Embryonic facial prominence (tissue), 1 donor: ENCODE measurements around the gene SMIM10L2A.
A peak's percentile ranks its signal among the peaks of the same experiment; 100 is the strongest.
"Not testable (repeated sequence)": the region's sequence is repeated elsewhere in the genome, so short reads cannot be mapped to it uniquely, and the experiment has no call there.

ENCODE experiments used
- DNase-seq: peaks from one replicate; pipeline ENCODE4 v3.0.0-alpha.2; 2016; ENCODE audit errors: extremely low spot score

The SMIM10L2A gene

GRCh38 chrX:135421932-135422809 lies at the start of gene SMIM10L2A:
SMIM10L2A (plus strand) TSS chrX:135421944; CDS start chrX:135422132, 188 bp downstream.
- DNase-seq, result no peak

DNA sequence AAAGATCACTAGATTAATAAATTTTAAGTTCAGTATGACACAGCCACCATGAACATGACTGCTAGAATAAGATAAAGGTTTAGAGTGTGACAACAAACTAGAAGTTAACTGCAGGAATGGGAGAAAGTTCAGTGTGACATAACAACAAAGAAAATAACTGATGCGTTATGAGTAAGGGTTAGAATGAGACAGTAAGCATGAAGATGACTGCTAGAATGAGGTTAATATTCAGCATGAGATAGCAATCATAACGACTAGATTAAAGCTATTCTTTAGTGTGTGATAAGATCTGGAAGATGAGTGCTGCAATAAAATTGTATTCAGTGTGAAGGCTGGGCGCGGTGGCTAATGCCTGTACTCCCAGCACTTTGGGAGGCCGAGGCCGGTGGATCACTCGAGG lies 48.4 kb upstream of the SMIM10L2A start:
- no peak for DNase-seq

- no peak for DNase-seq
Observed at GRCh38 chrX:135382260-135382659, 39.5 kb upstream of the SMIM10L2A start.

GRCh38 chrX:135383249-135383648 lies 38.5 kb upstream of the SMIM10L2A start:
- no peak for DNase-seq

GRCh38 chrX:135384161-135384836 lies 37.4 kb upstream of the SMIM10L2A start:
- no peak for DNase-seq

GRCh38 chrX:135388841-135389240 lies 32.9 kb upstream of the SMIM10L2A start:
- DNase-seq, result no peak

DNA sequence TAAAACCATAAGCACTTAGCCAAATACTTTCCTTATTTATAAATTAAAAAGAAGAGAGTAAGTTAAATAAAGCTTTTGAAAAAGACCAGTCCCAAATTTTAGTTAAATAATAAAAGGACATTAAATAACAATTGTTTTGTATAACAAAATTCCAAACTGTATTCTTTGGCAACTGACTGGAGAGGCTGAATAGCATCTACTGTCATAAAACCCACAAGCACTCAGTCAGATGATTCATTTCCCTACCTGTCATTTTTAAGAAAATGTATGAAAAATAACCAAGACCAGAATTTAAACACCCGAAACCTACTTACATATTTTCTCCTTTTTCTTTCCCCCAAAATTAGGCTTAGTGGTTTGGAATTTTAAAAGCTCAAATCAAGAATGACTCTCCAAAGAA lies 32.5 kb upstream of the SMIM10L2A start:
- no peak for DNase-seq

GRCh38 chrX:135389717-135390116 lies 32.0 kb upstream of the SMIM10L2A start:
- no peak for DNase-seq

DNA sequence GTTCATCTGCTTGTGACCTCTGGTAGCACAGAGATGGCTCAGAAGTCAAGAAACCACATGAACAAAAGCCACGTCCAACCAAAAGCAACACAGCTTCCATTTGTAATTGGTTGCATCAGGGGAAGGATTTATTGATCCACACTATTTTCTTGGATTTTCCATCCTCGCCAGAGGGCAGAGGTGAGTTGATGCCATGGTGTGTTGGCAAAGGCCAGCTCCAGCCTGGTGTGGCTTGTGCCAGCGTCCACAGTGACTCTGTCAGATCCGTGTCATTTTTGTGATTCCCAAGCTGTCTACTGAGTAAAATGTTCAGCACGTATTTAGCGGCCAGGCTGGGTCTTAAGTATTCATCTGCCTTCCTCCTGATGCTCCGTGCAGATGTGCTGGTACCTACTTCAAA lies 30.0 kb upstream of the SMIM10L2A start:
- no peak for DNase-seq

- no peak for DNase-seq
Observed at GRCh38 chrX:135393051-135393450, 28.7 kb upstream of the SMIM10L2A start.

DNA sequence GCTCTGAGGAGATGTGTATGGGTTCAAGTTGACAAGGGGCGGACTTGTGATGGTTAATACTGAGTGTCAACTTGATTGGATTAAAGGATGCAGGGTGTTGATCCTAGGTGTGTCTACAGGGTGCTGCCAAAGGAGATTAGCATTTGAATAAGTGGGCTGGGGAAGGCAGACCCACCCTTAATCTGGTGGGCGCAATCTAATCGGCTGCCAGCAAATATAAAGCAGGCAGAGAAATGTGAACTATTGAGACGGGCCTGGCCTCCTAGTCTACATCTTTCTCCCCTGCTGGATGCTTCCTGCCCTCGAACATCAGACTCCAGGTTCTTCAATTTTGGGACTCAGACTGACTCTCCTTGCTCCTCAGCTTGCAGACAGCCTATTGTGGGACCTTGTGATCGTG lies 26.7 kb upstream of the SMIM10L2A start:
- DNase-seq, result no peak

- no peak for DNase-seq
Observed at GRCh38 chrX:135396109-135396508, 25.6 kb upstream of the SMIM10L2A start.

DNA sequence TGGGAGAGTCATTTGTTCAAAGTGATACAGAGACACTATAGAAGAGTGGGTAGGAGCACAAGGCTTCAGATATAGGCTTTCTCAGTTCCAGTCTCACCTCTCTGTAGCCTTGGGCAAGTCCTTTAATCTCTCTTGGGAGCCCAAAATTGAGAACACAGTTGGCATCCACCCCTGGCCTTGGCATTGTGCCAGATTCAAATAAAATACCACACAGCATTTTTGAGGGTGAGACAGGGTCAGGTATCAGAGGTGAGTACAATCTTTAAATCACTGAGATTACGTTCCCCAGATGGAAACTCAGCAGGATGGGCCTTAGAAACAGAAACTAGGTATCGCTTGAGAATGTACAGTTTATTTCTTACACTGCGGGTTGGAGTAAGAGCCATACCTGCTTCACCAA lies 25.2 kb upstream of the SMIM10L2A start:
- DNase-seq, result no peak

DNA sequence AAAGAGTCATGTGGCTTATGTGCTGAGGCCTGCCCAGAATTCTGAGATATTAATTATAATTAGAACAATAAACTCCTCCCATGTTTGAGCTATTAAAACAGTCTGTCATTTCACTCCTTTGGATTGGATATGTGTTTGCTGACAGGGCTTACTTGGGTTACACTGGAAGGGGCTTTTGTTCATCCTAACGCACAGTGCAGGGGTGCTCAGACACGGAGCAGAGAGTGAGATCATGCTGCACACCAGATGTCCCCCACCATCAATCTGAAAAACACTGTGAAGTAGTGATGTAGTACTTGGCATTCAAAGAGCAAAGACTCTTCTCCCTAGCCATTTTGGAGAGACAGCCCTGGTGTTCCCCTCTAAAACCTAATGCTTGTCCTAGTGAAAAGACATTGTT lies 24.1 kb upstream of the SMIM10L2A start:
- DNase-seq, result no peak

- no peak for DNase-seq
Observed at GRCh38 chrX:135403374-135403773, 18.4 kb upstream of the SMIM10L2A start.

GRCh38 chrX:135406428-135406827 lies 15.3 kb upstream of the SMIM10L2A start:
- DNase-seq, result not testable (repeated sequence)

GRCh38 chrX:135408794-135409193 lies 12.9 kb upstream of the SMIM10L2A start:
- DNase-seq, result no peak

DNA sequence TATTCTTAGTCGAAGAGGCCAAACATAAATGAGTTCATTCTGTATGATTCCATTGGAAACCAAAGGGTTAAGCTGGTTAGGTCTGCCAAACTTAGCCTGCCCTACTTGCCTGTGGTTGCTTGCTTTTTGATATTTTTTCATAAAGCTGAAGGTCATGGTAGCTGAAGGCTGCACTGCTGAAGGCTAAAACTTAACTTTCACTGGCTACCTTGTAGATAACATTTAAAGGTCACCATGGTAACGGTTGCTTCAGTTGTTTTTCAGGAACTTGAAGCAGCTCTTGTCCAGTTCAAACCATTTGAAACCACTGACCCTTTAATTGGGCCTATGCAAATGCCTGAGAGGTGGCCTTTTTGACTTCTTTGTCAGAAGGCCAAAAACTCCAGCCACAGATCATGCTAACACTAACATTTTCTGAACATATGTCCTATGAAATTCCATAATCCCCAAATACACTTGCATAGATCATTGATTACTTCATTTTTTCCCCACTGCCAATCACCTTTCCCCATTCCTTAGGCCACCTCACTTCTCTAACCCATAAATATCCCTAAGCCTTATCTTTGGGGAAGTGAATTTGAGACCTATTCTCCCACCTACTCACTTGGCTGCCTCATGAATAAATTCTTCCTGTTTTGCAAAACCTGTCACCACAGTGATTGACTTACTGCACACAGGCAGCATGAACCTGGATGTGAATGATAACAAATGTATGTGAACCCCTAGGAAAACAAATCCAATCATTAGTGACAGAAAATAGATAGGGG lies 10.7 kb upstream of the SMIM10L2A start:
- no peak for DNase-seq

DNA sequence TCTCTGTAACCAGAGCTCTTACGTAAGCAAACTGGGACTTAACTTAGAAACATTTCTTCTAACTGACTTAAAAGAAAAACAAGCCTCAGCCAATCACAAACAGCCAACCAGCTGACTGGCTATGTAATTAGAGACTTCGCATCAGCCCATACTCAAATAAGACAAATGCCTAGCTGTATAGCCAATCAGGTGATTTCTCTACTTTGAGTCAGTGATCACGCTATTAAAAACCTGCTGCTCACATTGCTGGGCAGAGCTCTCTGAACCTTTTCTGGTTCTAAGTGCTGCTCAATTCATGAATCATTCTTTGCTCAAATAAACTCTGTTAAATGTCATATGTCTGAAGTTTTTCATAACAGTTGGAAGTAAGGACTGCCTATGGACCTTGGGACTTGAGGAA lies 9.9 kb upstream of the SMIM10L2A start:
- no peak for DNase-seq

DNA sequence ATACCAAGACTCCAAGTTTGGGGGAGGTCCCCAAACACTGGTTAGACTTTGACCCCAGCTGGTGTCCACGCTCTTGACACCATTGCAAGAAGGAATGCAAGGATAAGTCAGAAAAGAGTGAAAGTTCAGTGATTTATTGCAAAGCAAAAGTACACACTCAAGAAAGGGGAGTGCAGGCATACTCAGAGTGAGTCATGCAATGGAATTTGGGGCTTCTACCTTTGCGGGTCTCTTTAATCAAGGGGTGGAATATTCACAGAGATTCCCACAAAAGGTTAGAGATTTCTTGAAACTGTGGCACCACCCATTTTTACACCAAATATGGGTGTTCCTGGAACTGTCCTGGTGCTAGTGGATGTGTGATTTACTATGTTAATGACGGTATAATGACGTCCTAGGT lies 5.2 kb upstream of the SMIM10L2A start:
- no peak for DNase-seq

GRCh38 chrX:135420831-135421230 lies 913 bp upstream of the SMIM10L2A start:
- no peak for DNase-seq

- peak; percentile 6 for DNase-seq
Observed at GRCh38 chrX:135421537-135421931, 210 bp upstream of the SMIM10L2A start.
